GM12875 (cell line): ENCODE results near the gene HACD1.
A peak's percentile ranks its signal among the peaks of the same experiment; 100 is the strongest.

ENCODE experiments used
- H3K4me3 ChIP-seq: one replicate; pipeline ENCODE4 v1.5.1; 2011; ENCODE audit warnings: low read depth, low read length, control low read depth
- TF ChIP-seq, protein P1 (sequence below): IDR thresholded peaks from 2 replicates; pipeline ENCODE4 v1.5.1; 2011; ENCODE audit warnings: low read depth, mild to moderate bottlenecking, control low read depth, inconsistent platforms, low read length, moderate library complexity, borderline replicate concordance; ENCODE audit not compliant: insufficient read depth

Gene HACD1

DNA sequence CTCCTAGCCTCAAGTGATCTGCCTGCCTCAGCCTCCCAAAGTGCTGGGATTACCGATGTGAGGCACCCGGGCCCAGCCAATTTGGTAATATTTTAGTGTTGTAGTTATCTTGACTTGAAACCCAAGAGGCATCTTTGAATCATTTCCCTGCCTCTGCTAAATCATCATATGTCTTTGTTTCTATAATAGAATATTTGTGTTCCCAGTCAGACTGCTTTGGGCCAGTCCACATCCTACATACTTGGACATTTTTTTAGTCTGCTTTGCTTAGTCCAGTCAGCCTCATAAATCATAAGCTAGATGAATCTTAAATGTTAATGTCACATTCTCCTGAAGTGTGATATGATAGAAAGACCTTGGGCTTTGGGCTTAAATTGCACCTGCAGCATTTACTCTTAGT, 32.7 kb upstream of the HACD1 start:
- TF ChIP-seq, protein P1, sequence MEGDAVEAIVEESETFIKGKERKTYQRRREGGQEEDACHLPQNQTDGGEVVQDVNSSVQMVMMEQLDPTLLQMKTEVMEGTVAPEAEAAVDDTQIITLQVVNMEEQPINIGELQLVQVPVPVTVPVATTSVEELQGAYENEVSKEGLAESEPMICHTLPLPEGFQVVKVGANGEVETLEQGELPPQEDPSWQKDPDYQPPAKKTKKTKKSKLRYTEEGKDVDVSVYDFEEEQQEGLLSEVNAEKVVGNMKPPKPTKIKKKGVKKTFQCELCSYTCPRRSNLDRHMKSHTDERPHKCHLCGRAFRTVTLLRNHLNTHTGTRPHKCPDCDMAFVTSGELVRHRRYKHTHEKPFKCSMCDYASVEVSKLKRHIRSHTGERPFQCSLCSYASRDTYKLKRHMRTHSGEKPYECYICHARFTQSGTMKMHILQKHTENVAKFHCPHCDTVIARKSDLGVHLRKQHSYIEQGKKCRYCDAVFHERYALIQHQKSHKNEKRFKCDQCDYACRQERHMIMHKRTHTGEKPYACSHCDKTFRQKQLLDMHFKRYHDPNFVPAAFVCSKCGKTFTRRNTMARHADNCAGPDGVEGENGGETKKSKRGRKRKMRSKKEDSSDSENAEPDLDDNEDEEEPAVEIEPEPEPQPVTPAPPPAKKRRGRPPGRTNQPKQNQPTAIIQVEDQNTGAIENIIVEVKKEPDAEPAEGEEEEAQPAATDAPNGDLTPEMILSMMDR = no peak
- no peak overlapping the region for H3K4me3 ChIP-seq

DNA sequence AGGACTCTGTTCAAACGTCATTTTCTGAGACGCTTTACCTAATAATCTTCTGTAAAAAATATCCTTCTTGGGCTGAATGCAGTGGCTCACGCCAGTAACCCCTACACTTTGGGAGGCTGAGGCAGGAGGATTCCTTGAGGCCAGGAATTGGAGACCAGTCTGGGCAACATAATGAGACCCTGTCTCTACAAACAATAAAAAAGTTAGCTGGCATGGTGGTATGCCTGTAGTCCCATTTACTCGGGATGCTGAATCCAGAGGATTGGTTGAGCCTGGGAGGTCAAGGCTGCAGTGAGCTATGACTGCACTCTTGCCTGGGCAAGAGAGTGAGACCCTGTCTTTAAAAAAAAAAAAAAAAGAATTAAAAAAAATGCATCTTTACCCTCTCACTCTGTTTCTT, 31.9 kb upstream of the HACD1 start:
- H3K4me3 ChIP-seq = no peak overlapping the region
- TF ChIP-seq, protein P1 = no peak

DNA sequence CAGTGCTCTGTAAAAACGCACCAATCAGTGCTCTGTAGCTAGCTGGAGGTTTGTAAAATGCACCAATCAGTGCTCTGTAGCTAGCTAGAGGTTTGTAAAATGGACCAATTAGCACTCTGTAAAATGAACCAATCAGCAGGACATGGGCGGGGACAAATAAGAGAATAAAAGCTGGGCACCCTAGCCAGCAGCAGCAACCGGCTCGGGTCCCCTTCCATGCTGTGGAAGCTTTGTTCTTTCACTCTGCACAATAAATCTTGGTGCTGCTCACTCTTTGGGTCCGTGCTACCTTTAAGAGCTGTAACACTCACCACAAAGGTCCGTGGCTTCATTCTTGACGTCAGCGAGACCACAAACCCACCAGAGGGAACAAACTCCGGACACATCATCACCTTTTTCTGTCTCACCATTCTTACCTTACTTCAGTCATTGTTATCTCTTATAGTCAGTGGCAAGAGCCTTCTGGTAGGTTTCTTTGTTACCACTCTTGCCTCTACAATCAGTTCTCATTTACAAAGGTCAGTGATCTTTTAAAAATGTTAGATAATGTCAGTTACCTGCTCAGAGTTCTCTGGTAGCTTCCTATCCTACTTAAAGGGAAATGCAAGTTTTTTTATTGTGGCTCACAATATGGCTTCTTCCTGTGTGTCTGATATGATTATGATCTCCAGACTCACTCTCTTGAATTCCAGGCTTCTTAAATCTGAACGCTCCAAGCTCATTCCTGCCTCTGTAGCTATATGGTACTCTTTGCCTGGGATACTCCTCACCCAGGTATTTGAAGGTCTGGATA, 31.3 kb upstream of the HACD1 start:
- TF ChIP-seq, protein P1 = no peak
- no peak overlapping the region for H3K4me3 ChIP-seq

DNA sequence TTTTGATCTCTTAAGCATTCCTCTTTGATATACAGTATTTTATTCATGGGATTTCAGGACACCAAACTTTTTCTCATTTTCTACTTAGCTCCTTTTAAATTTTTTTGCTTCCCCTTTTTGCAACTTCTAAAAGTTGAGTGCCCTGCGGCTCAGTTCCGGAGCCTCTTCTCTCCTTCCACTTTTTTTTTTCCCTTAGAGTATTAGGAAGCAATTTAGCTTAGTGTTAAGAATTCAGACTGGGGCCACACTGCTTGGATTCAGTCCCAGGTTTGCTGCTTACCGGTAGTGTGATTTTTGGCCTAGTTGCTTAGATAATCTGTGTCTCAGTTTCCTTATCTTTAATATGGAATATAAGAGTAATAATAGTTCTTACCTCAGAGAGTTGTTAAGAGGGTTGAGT, 30.2 kb upstream of the HACD1 start:
- TF ChIP-seq, protein P1 = no peak
- H3K4me3 ChIP-seq = no peak overlapping the region

DNA sequence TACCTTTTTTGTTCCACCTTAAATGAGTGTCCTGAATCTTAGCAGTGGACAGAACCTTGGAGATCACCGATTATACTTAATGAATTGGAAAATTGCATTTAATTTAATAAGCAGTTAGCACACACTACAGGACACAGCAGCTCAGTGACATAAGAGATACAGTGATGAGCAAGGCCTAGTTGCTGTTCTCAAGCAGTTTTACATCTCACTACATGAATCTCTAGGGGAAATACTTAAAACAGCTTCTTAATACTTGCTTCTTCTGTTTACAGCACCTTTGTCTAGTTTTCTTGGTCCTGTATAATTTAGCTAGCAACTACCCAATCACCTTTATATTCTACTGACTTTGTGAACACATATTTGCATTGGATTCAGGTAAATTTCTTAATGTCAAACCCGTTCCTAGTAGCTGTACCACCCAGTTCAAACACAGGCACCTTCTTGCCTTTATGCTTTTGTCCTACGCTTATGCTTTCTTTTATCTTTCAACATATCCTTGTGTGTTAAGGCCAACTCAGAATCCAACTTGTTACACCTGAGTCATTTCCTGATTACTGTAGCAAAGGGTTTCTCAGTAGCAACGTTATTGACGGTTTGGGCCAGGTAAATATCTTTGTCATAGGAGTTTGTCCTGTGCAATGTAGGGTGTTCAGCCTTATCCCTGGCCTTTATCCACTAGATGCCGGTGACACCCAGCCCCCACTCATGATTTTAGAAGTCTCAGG, 28.6 kb upstream of the HACD1 start:
- H3K4me3 ChIP-seq = no peak overlapping the region
- TF ChIP-seq, protein P1 = no peak

DNA sequence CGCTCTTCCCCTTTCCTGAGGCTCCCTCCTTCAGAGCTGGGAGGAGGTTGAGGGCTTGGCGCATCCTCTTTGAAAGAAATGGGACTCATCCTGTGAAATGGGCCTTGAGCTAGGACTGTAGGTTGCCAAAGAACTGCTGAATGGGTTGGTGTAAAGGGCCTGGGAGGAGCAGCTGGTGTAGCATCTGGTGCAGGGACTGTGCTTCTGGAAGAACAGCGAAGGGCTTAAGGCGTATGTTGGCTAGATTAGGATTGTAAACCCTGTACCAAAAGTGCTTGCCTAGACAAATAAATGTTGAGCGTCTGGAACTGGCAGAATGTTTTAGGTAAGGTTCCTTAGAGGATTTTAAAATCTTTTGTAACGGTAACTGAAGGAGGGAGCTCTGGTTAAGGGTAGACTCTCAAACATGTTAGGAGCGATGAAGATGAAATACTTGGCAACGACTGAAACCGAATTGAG, 27.3 kb upstream of the HACD1 start:
- peak overlapping the region; percentile 92 for H3K4me3 ChIP-seq
- TF ChIP-seq, protein P1 = no peak
